ENCODE results near the gene NCOR2. TPM values are rescaled to one million over a fixed set of nuclear protein-coding genes. Genes with fewer than 3 reads are reported as not detected.
A peak's percentile ranks its signal among the peaks of the same experiment; 100 is the strongest.

NCOR2 gene
- total RNA-seq, 6 experiments from 2014 or later: 38.1 to 87.5 (median 45.0) TPM

DNA sequence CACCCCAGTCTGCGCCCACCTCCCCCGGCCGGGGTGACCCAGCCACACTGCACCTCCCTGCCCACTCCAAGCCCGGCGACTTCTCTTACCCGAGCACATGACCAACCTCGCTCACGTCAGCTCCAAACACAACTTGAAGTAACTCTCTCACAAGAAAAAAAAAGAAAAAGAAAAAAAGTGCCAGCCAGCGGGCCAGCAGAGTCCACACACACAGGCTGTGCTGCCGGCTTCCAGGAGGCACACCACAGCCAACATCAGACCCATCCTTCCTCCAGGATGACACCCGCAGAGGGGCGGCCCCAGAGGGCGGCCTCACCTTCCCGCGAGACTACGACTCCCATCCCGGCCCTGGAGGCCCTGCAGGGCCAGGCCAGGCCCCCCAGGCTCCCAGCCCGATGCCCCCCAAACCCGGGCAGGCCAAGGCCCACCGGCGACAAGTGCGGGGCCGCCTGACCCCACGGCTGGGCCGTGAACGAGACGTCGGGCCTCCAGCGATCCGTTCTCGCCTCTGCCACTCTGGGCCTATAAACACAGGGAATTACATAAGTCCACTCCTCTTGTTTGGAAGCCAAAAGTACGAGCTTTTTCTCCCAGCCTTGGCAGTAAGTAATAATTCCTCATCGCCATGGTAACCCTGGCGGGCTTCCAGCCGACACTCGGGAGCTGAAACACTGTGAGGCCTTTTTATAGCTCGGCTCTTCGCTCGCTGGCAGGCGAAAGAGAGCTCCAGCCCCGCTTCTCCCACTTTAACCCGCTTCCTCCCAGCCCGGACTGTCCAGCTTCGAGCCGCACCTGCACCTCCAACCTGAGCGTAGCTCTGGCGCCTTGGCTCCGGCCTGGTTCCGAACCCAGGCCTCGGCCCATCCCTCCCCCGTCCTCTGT, 49.1 kb downstream of the NCOR2 start:
- H3K27me3 ChIP-seq: no peaks in the 10 kb centered on the region
- H3K4me1 ChIP-seq: peaks cover 0 to 38% (median 19%) of the 10 kb centered on the region in 4 donors
- intact Hi-C loops (cut with DNase I): loop anchor here in 1 of 2 donors (10.0 kb wide), 1 partner anchor 167 kb away; no protein-coding TSS in a partner anchor
- no peaks in the 10 kb centered on the region for H3K36me3 ChIP-seq
- H3K27ac ChIP-seq: peak overlapping the region; percentile 76 to 95 (median 87)
- DNase-seq (peak; percentile 95 to 98 (median 97)), ATAC-seq (peak; percentile 66 to 72 (median 70))
- H3K4me3 ChIP-seq: peak overlapping the region; percentile 13 to 47 (median 42)
- TF ChIP-seq POLR2A (IDR thresholded peaks at IDR 0.05): no peak
- TF ChIP-seq, protein P1, sequence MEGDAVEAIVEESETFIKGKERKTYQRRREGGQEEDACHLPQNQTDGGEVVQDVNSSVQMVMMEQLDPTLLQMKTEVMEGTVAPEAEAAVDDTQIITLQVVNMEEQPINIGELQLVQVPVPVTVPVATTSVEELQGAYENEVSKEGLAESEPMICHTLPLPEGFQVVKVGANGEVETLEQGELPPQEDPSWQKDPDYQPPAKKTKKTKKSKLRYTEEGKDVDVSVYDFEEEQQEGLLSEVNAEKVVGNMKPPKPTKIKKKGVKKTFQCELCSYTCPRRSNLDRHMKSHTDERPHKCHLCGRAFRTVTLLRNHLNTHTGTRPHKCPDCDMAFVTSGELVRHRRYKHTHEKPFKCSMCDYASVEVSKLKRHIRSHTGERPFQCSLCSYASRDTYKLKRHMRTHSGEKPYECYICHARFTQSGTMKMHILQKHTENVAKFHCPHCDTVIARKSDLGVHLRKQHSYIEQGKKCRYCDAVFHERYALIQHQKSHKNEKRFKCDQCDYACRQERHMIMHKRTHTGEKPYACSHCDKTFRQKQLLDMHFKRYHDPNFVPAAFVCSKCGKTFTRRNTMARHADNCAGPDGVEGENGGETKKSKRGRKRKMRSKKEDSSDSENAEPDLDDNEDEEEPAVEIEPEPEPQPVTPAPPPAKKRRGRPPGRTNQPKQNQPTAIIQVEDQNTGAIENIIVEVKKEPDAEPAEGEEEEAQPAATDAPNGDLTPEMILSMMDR (IDR thresholded peaks at IDR 0.05): no peak
- WGBS (ENCODE audit: insufficient coverage, low coverage, low lambda C conversion rate, missing lambda C conversion rate): 13% methylated on average over 29 of the region's 51 CpGs
- no peaks in the 10 kb centered on the region for H3K9me3 ChIP-seq

Measured in right lobe of liver (tissue), 6 donors.